Activated T-cell treated with anti-CD3 and anti-CD28 coated beads for 48 hours (primary cell): ENCODE measurements around the gene CYFIP2.
A peak's percentile ranks its signal among the peaks of the same experiment; 100 is the strongest.
"Not testable (repeated sequence)": the region's sequence is repeated elsewhere in the genome, so short reads cannot be mapped to it uniquely, and the experiment has no call there.

Experiments used
- DNase-seq: peaks from one replicate; pipeline ENCODE4 v3.0.0-alpha.2; 2020; ENCODE audit warnings: low read depth

Gene CYFIP2

GRCh38 chr5:157265714-157266285, at the start of gene CYFIP2:
Gene CYFIP2, plus strand, starts transcription at chr5:157266123. Its CDS starts 19,239 bp downstream, at chr5:157285362.
- DNase-seq: peak; percentile 87

GRCh38 chr5:157216391-157217142, 49.4 kb upstream of the CYFIP2 start:
- no peak for DNase-seq

DNA sequence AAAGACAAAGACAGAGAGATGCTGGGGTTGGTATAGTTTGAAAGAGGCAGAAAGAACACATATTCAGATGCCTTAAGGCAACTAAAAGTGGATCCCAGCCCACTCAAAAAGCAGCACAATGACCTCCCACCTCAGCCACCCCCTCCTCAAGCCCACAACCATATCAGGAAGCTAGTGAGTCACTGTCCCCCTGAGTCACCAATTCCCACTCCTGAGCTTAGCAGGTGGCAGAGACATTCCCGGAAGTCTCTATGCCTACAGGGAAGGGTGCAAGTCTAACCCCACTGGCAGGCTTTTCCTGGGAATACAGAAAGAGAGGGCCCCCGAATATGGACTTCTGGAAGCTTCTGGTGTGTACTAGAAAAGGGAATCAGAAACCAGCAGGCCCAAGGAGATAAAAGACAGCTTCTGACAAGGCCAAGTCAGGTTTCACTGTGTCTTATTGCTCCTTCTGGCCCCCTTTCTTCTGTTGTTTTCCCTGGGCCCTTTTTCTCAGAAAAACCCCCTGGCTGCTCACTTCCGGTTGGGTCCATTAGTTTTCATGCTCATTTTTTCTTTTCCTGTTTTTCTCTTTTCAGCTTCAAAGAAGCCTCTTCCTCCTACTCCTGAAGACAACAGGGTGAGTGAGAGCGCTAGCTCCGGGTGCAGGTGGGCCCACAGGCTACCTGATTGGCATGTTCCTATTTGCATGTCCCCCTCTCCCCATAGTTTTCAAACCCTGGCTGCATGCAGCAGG, 48.5 kb upstream of the CYFIP2 start:
- no peak for DNase-seq

- DNase-seq: no peak
These were observed 46.2 kb upstream of the CYFIP2 start for GRCh38 chr5:157219491-157220271.

DNA sequence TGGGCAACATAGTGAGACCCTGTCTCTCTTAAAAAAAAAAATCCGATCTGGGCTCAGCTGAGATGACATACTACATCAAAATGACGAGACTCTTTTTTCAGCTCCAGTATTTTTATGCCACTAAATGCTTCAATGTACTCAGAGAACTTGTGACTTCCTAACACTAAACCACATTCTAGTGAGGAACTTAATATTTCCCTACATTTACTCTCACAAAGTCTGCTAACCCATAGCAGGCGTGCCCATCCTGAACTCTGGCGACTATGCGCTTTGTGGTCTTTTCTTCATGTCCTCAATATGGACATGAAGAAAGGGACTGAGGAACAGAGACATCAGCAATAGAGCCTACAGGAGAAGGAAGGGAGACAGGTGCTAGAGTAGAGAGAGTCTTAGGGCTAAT, 44.0 kb upstream of the CYFIP2 start:
- no peak for DNase-seq

DNA sequence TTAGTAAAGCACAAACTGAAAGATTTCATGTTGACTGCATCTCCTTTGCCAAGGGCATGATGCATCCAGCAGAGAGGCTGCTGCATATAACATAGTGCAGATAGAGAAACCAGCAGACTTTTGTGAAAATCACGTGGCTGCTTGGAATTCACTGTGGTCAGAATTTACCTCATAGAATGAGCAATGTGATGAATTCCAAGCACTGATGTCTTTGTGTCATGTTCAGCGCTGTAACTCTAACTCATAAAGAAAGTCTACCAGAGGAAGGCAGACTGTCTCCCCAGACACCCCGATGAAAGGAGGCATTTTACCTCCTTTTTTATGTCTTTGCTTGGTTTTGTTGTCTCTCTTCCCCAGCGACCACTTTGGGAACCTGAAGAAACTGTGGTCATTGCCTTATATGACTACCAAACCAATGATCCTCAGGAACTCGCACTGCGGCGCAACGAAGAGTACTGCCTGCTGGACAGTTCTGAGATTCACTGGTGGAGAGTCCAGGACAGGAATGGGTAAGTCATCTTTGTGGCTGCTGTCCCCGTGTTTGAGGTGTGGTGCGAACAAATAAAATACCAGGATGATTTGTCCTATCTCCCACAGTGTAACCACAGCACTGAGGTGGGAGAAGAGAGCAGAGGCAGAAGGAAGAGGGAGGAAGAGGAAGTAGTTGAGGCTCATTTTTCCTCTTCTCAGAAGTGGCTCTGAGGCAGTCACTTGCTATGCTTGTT, 43.3 kb upstream of the CYFIP2 start:
- no peak for DNase-seq

DNA sequence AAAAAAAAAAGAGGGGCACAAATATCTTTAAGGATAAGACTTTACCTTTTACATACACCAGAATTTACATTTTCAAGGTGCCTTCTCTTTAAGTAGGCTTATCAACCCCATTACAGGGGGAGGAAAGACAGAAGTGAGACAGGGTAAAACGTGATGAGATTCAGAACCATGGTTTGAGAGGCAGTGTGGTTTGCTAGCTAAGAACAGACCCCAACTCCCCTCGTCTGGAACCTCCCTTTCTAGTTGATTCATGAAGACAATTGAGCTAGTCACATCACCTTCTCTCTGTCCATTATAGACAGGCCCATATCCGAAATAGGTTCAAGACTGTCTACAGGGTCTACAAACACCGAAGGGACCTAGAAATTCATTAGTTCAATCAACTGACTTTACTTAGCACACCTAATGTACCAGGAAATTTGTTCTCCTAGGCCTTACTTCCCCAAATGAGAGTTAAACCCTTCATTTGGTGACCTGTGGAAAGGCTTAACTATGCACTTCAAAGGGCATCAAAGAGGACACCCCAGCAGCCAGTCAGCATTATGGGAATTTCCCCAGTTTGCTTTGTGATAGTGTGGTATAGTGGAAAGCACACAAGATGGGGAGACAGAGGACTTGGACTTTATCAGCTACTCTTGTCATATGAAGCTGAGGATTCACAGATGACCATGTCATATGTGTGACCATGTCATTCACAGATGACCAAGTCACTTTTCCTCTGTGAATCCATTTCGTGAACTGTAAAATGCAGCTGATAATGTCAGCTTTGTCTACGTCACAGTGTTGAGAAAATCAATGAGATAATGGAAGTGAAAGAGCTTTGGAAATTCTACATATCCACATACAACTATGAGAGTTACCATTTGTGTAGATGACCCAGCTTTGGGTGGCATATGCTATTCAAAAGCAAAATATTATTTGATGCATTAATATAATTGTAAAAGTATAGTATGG, 40.2 kb upstream of the CYFIP2 start:
- DNase-seq: no peak

- no peak for DNase-seq
These were observed 35.3 kb upstream of the CYFIP2 start for GRCh38 chr5:157230610-157231009.

DNA sequence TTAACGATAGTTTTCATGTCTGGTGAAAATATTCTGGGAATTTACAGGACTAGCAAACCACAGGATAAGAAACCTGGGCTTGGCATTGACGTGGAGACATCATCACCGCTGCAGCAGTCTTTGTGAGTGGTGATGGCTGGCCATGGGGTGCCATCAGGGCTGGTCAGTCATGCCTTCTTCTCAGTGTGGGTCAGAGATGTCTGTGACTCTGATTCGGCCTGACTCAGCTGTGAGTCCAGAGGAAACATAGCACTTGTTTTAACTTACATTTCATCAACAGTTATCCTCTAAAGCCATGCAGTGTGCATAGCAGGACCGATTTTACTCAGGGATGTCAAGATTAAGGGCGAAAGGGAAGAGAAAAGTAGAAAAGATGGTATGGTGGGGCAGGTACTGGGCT, 33.2 kb upstream of the CYFIP2 start:
- no peak for DNase-seq

DNA sequence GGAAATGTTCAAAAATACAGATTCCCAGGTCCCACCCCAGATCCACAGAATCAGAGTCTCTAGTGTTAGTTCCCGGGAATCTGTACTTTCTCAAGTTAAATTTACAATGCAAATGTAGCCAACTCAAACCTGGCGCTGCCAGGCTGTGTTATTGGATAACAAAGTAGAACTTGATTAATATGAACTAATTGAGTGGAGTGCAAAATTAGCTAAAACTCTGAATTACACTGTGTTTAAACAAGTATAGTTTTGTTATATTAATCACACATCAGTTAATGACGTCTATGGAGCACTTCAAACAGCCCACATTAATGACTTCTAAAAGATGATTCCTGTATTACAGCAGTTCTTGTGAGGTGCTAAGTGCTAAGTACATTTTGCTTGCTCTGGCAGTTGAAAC, 32.4 kb upstream of the CYFIP2 start:
- no peak for DNase-seq

DNA sequence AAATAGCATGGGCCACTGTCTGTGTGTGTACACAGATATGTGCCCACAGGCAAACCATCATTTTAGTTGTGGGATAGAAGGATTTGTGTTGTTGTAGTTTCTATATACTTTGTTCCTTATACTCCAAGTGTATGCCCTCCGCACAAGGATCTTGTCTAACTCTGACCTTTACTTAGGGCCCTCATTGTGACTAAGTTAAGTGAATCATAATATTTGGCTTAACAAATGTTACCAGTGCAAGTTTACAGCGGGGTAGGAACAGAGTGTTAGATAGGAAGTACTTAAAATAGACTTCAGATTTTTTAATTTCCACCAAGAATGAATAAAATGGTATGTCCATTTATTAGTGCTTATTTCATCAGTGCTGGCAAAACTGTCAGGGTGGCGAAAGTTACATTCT, 29.5 kb upstream of the CYFIP2 start:
- no peak for DNase-seq

DNA sequence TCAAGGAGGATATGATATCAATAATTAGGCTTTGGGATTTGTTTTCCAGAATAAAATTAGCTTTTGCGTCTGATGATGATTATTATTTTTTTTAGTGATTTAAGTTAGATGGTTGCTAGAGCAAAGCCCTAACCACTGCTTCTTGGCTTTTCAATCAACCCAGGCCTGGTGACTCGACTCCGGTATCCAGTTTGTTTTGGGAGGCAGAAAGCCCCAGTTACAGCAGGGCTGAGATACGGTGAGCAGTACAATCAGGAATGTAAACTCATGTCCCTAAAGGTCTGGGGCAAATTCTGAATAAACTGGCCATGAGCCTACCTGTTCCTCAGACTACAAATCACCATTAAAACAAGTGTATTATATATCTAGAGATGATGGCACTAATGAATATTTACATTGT, 24.4 kb upstream of the CYFIP2 start:
- no peak for DNase-seq

GRCh38 chr5:157244704-157245103, 21.2 kb upstream of the CYFIP2 start:
- not testable (repeated sequence) for DNase-seq

- no peak for DNase-seq
These were observed 20.4 kb upstream of the CYFIP2 start for GRCh38 chr5:157245476-157245875.

DNA sequence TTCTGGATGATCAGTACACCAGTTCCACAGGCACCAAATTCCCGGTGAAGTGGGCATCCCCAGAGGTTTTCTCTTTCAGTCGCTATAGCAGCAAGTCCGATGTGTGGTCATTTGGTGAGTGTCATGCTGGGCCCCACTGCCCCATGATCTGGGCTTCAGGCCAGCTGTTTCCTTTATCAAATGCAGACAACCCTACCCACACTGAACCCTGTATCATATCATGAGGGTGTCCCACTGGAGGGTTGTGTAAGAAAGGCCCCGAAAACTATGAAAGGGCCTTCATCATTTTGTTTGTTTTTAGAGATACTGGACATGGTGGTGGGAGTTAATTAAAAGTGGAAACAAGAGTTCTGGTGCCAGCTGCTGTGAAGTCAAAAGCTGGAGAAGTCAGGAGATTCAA, 20.0 kb upstream of the CYFIP2 start:
- DNase-seq: no peak

- no peak for DNase-seq
These were observed 18.7 kb upstream of the CYFIP2 start for GRCh38 chr5:157247267-157247666.

- no peak for DNase-seq
These were observed 17.0 kb upstream of the CYFIP2 start for GRCh38 chr5:157248821-157249470.

DNA sequence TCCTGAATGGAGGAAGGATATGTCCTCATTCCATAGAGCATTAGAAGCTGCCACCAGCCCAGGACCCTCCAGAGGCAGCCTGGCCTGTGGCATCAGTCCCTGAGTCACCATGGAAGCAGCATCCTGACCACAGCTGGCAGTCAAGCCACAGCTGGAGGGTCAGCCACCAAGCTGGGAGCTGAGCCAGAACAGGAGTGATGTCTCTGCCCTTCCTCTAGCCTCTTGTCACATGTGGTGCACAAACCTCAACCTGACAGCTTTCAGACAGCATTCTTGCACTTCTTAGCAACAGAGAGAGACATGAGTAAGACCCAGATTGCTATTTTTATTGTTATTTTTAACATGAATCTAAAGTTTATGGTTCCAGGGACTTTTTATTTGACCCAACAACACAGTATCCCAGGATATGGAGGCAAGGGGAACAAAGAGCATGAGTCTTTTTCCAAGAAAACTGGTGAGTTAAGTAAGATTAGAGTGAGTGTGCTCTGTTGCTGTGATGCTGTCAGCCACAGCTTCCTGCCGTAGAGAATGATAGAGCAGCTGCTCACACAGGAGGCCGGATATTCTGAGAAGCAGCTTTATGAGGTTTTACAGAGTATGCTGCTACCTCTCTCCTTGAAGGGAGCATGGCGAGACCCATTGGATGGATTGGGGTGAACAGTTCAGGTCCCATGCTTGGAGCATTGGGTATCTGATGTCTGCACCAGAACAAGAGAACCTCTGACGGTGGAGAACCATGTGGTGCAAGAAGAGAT, 13.0 kb upstream of the CYFIP2 start:
- DNase-seq: no peak

DNA sequence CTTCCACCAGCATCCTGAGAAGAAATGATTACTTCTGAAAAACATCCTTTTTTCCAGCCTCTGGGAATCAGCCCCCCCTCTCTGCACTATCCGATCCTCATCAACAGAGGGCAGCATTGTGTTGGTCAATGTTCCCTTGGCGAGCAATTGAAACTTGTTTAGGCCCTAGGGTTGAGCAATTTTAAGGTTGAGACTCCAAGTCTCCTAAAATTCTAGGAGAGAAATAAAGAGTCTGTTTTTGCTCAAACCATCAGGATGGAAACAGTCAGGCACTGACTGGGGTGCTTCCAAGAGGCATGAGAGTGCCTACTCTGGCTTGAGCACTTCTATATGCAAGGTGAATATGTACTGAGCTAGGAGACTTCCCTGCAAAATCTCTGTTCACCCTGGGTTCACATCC, 12.4 kb upstream of the CYFIP2 start:
- no peak for DNase-seq
